Measurements from ENCODE around the gene SLC27A5.
"Not testable (repeated sequence)": the region's sequence is repeated elsewhere in the genome, so short reads cannot be mapped to it uniquely, and the experiment has no call there.

GRCh38 chr19:58449980-58450379 is 61.8 kb downstream of the SLC27A5 start:
- TF ChIP-seq CTCF (IDR thresholded peaks at IDR 0.05; ENCODE audit: extremely low read depth in 1 of 2, insufficient read depth in 1 of 2, low read depth in 1 of 2, low read length in 2 of 2); MAX (IDR thresholded peaks at IDR 0.05; ENCODE audit: insufficient read depth, insufficient read length); EZH2 (IDR thresholded peaks at IDR 0.05; ENCODE audit: borderline replicate concordance, low read depth, low read length, severe bottlenecking); POLR2A (IDR thresholded peaks at IDR 0.05; ENCODE audit: low read depth, low read length); POLR2AphosphoS5 (IDR thresholded peaks at IDR 0.05; ENCODE audit: insufficient read depth, low read depth, low read length); JUN (IDR thresholded peaks at IDR 0.05; ENCODE audit: borderline replicate concordance, insufficient read depth, insufficient read length, low read depth): not testable (repeated sequence)

All from endothelial cell of umbilical vein (primary cell).